Heart right ventricle (tissue), 16 donors: ENCODE measurements around the gene WDR43. TPM values are rescaled to one million over a fixed set of nuclear protein-coding genes. Genes with fewer than 3 reads are reported as not detected.

Experiments used
- ATAC-seq, 8 donors: fragments of 200-7000 bp; cut with Tn5 transposase; one replicate each; pipeline ENCODE4 v1.9.1; 2020; ENCODE audit warnings: mild to moderate bottlenecking in 8 of 8, moderate library complexity in 8 of 8, moderate number of reproducible peaks in 1 of 8
- DNase-seq, 2 donors: peaks; one replicate each; pipeline ENCODE4 v3.0.0-alpha.2; 2020
- H3K27ac ChIP-seq, 10 donors: fragments of 200-600 bp; sonication (generic) in 2 of 10; one replicate each; pipeline versions ENCODE4 v1.5.0 to v1.8.0; 2020 to 2022; ENCODE audit warnings: mild to moderate bottlenecking in 3 of 10
- H3K27me3 ChIP-seq, 7 donors: fragments of 200-600 bp; one replicate each; pipeline ENCODE4 v1.8.0; 2021 to 2022; ENCODE audit warnings: mild to moderate bottlenecking in 2 of 7
- H3K36me3 ChIP-seq, 9 donors: fragments of 200-600 bp; sonication (generic) in 1 of 9; one replicate each; pipeline versions ENCODE4 v1.5.0 to v1.8.0; 2020 to 2022; ENCODE audit warnings: mild to moderate bottlenecking in 2 of 9
- H3K4me1 ChIP-seq, 9 donors: fragments of 200-600 bp; sonication (generic) in 1 of 9; one replicate each; pipeline versions ENCODE4 v1.5.0 to v1.8.0; 2020 to 2022; ENCODE audit warnings: mild to moderate bottlenecking in 4 of 9
- H3K4me3 ChIP-seq, 10 donors: fragments of 200-600 bp; sonication (generic) in 2 of 10; one replicate each; pipeline versions ENCODE4 v1.5.0 to v1.8.0; 2020 to 2022; ENCODE audit warnings: mild to moderate bottlenecking in 7 of 10, moderate library complexity in 2 of 10
- H3K9me3 ChIP-seq, 11 donors: fragments of 200-600 bp in 10 of 11; sonication (generic) in 2 of 11; one replicate each; pipeline versions ENCODE4 v1.5.0 to v1.8.0; 2013 to 2022; ENCODE audit warnings: mild to moderate bottlenecking in 2 of 11, control low read depth in 1 of 11, moderate library complexity in 1 of 11
- CTCF ChIP-seq, 9 donors: fragments of 200-600 bp; sonication (generic) in 2 of 9; IDR thresholded peaks; one replicate each; pipeline versions ENCODE4 v1.5.0 to v1.8.0; 2021 to 2022; ENCODE audit warnings: antibody characterized with exemption in 9 of 9, mild to moderate bottlenecking in 5 of 9, moderate library complexity in 1 of 9
- WGBS, 2 donors: extraction: QIAGEN DNeasy Blood & Tissue Kit; methylation state at CpG; one replicate each; pipeline ENCODE4 v1.1.7; 2013; ENCODE audit warnings: inconsistent platforms in 1 of 2; 5-methylcytosine and 5-hydroxymethylcytosine counted together
- intact Hi-C, 10 donors: fragments of 100-400 bp; cut with DNase I; formaldehyde crosslinking; loops; one replicate each; pipeline versions ENCODE4 v1.11.1 to v1.14.2; 2022
- polyA plus RNA-seq, 2 donors: library from polyadenylated mRNA; stranded (reverse); fragments of 200-250 nt; gene quantifications; one replicate each; pipeline ENCODE4 v1.2.3, GENCODE V29; 2013
- total RNA-seq, 10 donors: library from RNA; stranded (reverse); fragmentation: NEBNext Ultra II Directional in 3 of 10; extraction: Animal tissue kit (Norgen Biotek cat#: 25700) in 3 of 10; gene quantifications; one replicate each; pipeline versions ENCODE4 v1.2.1 to v1.2.4, GENCODE V29; 2021 to 2023
- donor health status: Arrhythmogenic right ventricular cardiomyopathy.
- donor health status: ischemic (EF 13 %, LVEDD 7.1; RV severe dilation, severe dysfunction).
- donor health status: healthy with polysubstance abuse.
- donor health status: DM: no; HTN: yes; CAD: no.
- donor health status: DM: no; HTN: no; CAD: no.
- donor health status: ischemic (EF 25% LVEDD 6.9; RV normal size, moderate dysfunction).
- donor health status: ischemic (EF 25% LVEDD 5.7; RV mildly dilated, moderate dysfunction).
- donor health status: healthy.
- donor health status: DM: yes; HTN: yes; CAD: no.
- donor health status: Ischemic cardiomyopathy.
- donor health status: ischemic (EF 35%, LVEDD 5.7; RV mildly dilated, moderate dysfunction).
- donor health status: nonischemic (EF 11% LVEDD 7.7; RV severe dilation, severe dysfunction).
- donor health status: DM: yes; HTN: yes; CAD: no.
- donor health status: PGD.
- donor health status: ischemic (EF 29% LVEDD 5.4; RV normal size, mild dysfunction).
- donor health status: nonischemic (EF 23%, LVEDD 6.1; RV moderate dilation, normal function).

The WDR43 gene
- total and polyA plus RNA-seq, 12 donors: 5.9 to 42.1 (median 22.3) TPM

- Histone ChIP-seq H3K36me3 (no peaks in the 10 kb centered on the region), H3K4me3 (no peak overlapping the region), H3K27ac (no peak overlapping the region), H3K9me3 (peaks cover 0 to 8% (median 0%) of the 10 kb centered on the region in 11 donors), H3K4me1 (peaks cover 0 to 32% (median 7%) of the 10 kb centered on the region in 9 donors), H3K27me3 (no peaks in the 10 kb centered on the region)
- DNase-seq: no peak
- intact Hi-C loops: no loop called here
- 68 to 74% methylated on average over 7 of the region's 7 CpGs for WGBS, 2 donors
- no peak for TF ChIP-seq CTCF (IDR thresholded peaks at IDR 0.05)
- ATAC-seq: no peak
Observed at GRCh38 chr2:28979041-28979440, 84.6 kb downstream of the WDR43 start.

- no peak for TF ChIP-seq CTCF (IDR thresholded peaks at IDR 0.05)
Observed at GRCh38 chr2:28979576-28980366, 85.3 kb downstream of the WDR43 start.

GRCh38 chr2:28980368-28981015 is 86.0 kb downstream of the WDR43 start:
- no peak for TF ChIP-seq CTCF (IDR thresholded peaks at IDR 0.05)
- peak overlapping the region in 5 of 10 donors; percentile 60 to 79 (median 69) for H3K27ac ChIP-seq
- H3K9me3 ChIP-seq: no peaks in the 10 kb centered on the region
- no peak for DNase-seq
- H3K4me1 ChIP-seq: peaks cover 0 to 32% (median 7%) of the 10 kb centered on the region in 9 donors
- no peak overlapping the region for H3K4me3 ChIP-seq
- no peaks in the 10 kb centered on the region for H3K36me3 ChIP-seq
- intact Hi-C loops: loop anchor here in 2 of 10 donors (1.0 kb wide), 2 partner anchors 32 to 136 kb away; no protein-coding TSS in a partner anchor
- H3K27me3 ChIP-seq: no peaks in the 10 kb centered on the region
- WGBS, 2 donors: 46 to 87% methylated on average over 3 of the region's 3 CpGs
- ATAC-seq: no peak

More at GRCh38 chr2:28979576-28980366, 85.3 kb downstream of the WDR43 start:
- no peak overlapping the region for H3K4me3 ChIP-seq
- no peaks in the 10 kb centered on the region for H3K36me3 ChIP-seq
- no peaks in the 10 kb centered on the region for H3K27me3 ChIP-seq
- peaks cover 0 to 32% (median 7%) of the 10 kb centered on the region in 9 donors for H3K4me1 ChIP-seq
- intact Hi-C loops: no loop called here
- peaks cover 0 to under 1% (median 0%) of the 10 kb centered on the region in 11 donors for H3K9me3 ChIP-seq
- WGBS, 2 donors: 69 to 70% methylated on average over 13 of the region's 13 CpGs
- H3K27ac ChIP-seq: peak overlapping the region in 1 of 10 donors; percentile 76
- peak in 1 of 2 donors; percentile 61 for DNase-seq
- peak in 2 of 8 donors; percentile 4 to 8 for ATAC-seq

GRCh38 chr2:28981016-28981441 is 86.6 kb downstream of the WDR43 start, which contains the start of gene TOGARAM2:
TSS of gene TOGARAM2 (plus strand) at chr2:28981298. CDS start at chr2:28994835, 13,537 bp downstream.
- DNase-seq (peak; percentile 20 to 40), ATAC-seq (peak; percentile 23 to 81 (median 60))
- Histone ChIP-seq H3K4me1 (peaks cover 0 to 32% (median 7%) of the 10 kb centered on the region in 9 donors), H3K9me3 (no peaks in the 10 kb centered on the region), H3K4me3 (no peak within 1 kb of the TSS), H3K27me3 (no peaks in the 10 kb centered on the region), H3K27ac (peak within 1 kb of the TSS in 8 of 10 donors; percentile 4 to 79 (median 68)), H3K36me3 (no peaks in the 10 kb centered on the region)
- intact Hi-C loops: loop anchor here in 2 of 10 donors (1.0 kb wide), 2 partner anchors 31 to 135 kb away; no protein-coding TSS in a partner anchor
- 34 to 36% methylated on average over 10 of the region's 10 CpGs for WGBS, 2 donors
- TF ChIP-seq CTCF (IDR thresholded peaks at IDR 0.05): no peak
